ENCODE results near the gene PDE7B.
A peak's percentile ranks its signal among the peaks of the same experiment; 100 is the strongest.

PDE7B gene

GRCh38 chr6:135826236-135826804 lies 25.2 kb upstream of the PDE7B start:
- no peaks in the 10 kb centered on the region for H3K9me3 ChIP-seq (ENCODE audit: control insufficient read depth, low read length)
- no peaks in the 10 kb centered on the region for H3K27me3 ChIP-seq (ENCODE audit: control insufficient read depth, insufficient read depth, low read length)
- H3K9ac ChIP-seq (ENCODE audit: low read length), result no peak overlapping the region
- no peaks in the 10 kb centered on the region for H3K36me3 ChIP-seq (ENCODE audit: control insufficient read depth, insufficient read depth, low read length)
- H3K4me3 ChIP-seq (ENCODE audit: low read length), result no peak overlapping the region
- H3K4me1 ChIP-seq (ENCODE audit: control insufficient read depth, insufficient read depth, low read length), result peaks cover 6% of the 10 kb centered on the region

- H3K9ac ChIP-seq (ENCODE audit: low read length), result no peak overlapping the region
- H3K36me3 ChIP-seq (ENCODE audit: control insufficient read depth, insufficient read depth, low read length), result no peaks in the 10 kb centered on the region
- peaks cover 6% of the 10 kb centered on the region for H3K4me1 ChIP-seq (ENCODE audit: control insufficient read depth, insufficient read depth, low read length)
- H3K4me3 ChIP-seq (ENCODE audit: low read length), result no peak overlapping the region
- H3K27me3 ChIP-seq (ENCODE audit: control insufficient read depth, insufficient read depth, low read length), result no peaks in the 10 kb centered on the region
- H3K9me3 ChIP-seq (ENCODE audit: control insufficient read depth, low read length), result no peaks in the 10 kb centered on the region
Observed at GRCh38 chr6:135828021-135828420, 23.5 kb upstream of the PDE7B start.

DNA sequence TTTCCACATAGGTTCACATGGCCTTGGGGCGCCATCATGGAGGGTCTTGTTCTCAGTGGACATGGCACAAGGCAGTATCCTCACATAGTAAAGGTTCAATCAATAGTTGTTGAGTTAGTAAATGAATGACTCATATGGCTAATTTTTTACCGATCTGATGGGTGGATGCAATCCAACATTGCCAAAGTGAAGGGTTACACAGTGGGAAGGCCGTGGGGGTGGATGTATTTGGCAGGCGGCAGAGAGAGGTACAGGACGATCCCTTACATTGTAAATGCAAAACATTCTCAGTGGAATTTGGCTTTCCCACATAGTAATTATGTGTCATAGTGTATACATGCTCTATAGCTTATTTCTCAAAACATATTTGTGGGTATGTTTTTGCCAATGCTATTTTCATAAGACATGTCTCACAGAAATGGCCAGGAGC lies 21.0 kb upstream of the PDE7B start:
- no peaks in the 10 kb centered on the region for H3K9me3 ChIP-seq (ENCODE audit: control insufficient read depth, low read length)
- no peak overlapping the region for H3K4me3 ChIP-seq (ENCODE audit: low read length)
- H3K9ac ChIP-seq (ENCODE audit: low read length), result no peak overlapping the region
- peaks cover 6% of the 10 kb centered on the region for H3K4me1 ChIP-seq (ENCODE audit: control insufficient read depth, insufficient read depth, low read length)
- H3K27me3 ChIP-seq (ENCODE audit: control insufficient read depth, insufficient read depth, low read length), result no peaks in the 10 kb centered on the region
- H3K36me3 ChIP-seq (ENCODE audit: control insufficient read depth, insufficient read depth, low read length), result no peaks in the 10 kb centered on the region

DNA sequence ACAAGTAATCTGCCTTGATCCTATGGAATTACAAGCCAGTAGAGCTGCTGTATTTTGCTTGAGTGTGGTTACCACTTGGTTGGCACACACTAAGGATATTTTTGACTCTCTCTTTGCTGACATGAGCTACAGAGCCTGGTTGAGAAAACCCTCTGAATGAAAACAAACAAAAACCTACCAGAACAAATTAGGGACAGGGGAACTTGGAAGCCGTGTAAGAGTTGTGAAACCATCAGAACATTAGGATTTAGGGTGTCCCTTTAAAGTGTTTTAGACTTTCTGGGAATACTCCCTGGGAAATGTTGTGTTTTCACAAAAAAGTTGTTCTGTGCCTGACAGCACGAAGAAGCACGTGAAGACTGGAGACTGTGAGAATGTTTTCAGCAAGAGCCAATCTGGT lies 20.5 kb upstream of the PDE7B start:
- peaks cover 6% of the 10 kb centered on the region for H3K4me1 ChIP-seq (ENCODE audit: control insufficient read depth, insufficient read depth, low read length)
- no peak overlapping the region for H3K4me3 ChIP-seq (ENCODE audit: low read length)
- no peaks in the 10 kb centered on the region for H3K36me3 ChIP-seq (ENCODE audit: control insufficient read depth, insufficient read depth, low read length)
- H3K9ac ChIP-seq (ENCODE audit: low read length), result no peak overlapping the region
- H3K27me3 ChIP-seq (ENCODE audit: control insufficient read depth, insufficient read depth, low read length), result no peaks in the 10 kb centered on the region
- no peaks in the 10 kb centered on the region for H3K9me3 ChIP-seq (ENCODE audit: control insufficient read depth, low read length)

DNA sequence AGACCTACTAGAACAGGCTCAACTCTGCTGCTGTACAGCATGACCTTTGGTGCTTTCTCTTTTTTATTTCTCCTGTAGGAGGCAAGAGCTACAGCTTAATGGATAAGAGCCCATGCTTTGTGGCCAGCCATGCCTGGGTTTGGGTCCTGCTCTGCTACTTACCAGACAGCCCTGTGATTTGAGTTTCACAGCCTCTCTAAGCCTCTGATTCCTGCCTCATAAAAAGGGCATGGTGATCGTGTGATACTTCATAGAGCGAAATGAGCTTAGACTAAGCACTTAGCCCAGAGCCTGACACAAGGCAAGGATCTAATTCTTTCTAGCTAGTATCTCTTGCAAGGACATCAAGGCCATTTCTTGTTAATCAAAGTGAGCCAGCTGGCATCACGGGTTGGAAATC lies 19.3 kb upstream of the PDE7B start:
- Histone ChIP-seq H3K36me3 (ENCODE audit: control insufficient read depth, insufficient read depth, low read length) (no peaks in the 10 kb centered on the region), H3K4me3 (ENCODE audit: low read length) (no peak overlapping the region), H3K9me3 (ENCODE audit: control insufficient read depth, low read length) (no peaks in the 10 kb centered on the region), H3K4me1 (ENCODE audit: control insufficient read depth, insufficient read depth, low read length) (peaks cover 6% of the 10 kb centered on the region), H3K27me3 (ENCODE audit: control insufficient read depth, insufficient read depth, low read length) (no peaks in the 10 kb centered on the region), H3K9ac (ENCODE audit: low read length) (no peak overlapping the region)

- Histone ChIP-seq H3K27me3 (ENCODE audit: control insufficient read depth, insufficient read depth, low read length) (no peaks in the 10 kb centered on the region), H3K9ac (ENCODE audit: low read length) (no peak overlapping the region), H3K4me1 (ENCODE audit: control insufficient read depth, insufficient read depth, low read length) (peaks cover 6% of the 10 kb centered on the region), H3K36me3 (ENCODE audit: control insufficient read depth, insufficient read depth, low read length) (no peaks in the 10 kb centered on the region), H3K9me3 (ENCODE audit: control insufficient read depth, low read length) (no peaks in the 10 kb centered on the region), H3K4me3 (ENCODE audit: low read length) (no peak overlapping the region)
Observed at GRCh38 chr6:135833771-135834170, 17.7 kb upstream of the PDE7B start.

DNA sequence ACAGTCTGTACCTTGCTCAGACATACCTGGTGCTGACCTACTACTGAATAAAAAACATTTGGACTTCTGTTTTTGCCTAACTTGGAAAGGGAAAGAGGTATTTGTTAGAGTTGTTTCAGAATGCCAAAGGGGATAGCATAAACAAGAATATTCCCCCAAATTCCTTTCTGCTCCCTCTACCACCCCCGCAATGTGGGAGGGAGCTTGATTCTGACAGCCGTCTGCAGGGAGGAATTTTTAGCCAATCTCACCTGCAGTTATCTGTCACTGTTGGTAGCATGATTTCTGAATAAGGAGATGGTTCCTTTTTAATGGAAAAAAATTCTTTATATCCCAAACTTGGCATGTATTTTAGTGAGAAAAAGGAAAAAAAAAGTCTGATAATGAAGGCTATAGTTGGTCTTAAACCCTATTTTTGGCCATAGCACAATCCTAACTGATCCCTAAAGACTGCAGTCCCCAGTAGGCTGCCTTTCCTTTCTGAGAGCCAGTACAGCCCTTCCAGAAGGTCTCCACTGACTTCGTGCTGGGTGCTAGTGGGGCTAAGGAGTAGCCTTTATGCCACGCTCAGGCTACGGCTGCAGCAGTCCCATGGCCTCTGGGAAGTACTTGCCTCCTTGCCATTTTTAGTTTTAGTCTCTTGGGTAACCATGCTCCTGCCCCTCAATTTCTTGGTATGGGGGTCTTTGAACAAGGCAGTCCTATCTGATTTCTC lies 13.6 kb upstream of the PDE7B start:
- Histone ChIP-seq H3K9ac (ENCODE audit: low read length) (no peak overlapping the region), H3K4me1 (ENCODE audit: control insufficient read depth, insufficient read depth, low read length) (no peaks in the 10 kb centered on the region), H3K27me3 (ENCODE audit: control insufficient read depth, insufficient read depth, low read length) (no peaks in the 10 kb centered on the region), H3K36me3 (ENCODE audit: control insufficient read depth, insufficient read depth, low read length) (no peaks in the 10 kb centered on the region), H3K9me3 (ENCODE audit: control insufficient read depth, low read length) (no peaks in the 10 kb centered on the region), H3K4me3 (ENCODE audit: low read length) (no peak overlapping the region)

DNA sequence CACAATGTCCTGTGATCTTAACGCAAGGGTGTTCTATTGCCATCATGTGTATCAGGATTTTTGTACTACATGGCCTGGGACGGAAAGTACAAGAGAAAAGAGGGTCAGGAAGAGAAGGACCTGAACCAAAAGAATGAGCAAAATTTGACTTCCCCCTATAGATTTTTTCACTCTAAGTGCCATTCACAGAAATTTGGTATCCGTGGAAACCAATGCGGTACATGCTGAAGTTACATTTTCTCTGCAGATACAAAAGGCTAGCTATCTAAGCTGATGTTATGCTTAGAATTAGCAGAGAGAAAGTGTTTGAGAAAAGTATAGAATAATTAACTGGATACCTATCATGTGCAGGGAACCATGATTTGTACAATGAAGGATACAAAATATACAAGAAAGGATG lies 12.4 kb upstream of the PDE7B start:
- Histone ChIP-seq H3K27me3 (ENCODE audit: control insufficient read depth, insufficient read depth, low read length) (no peaks in the 10 kb centered on the region), H3K4me3 (ENCODE audit: low read length) (no peak overlapping the region), H3K4me1 (ENCODE audit: control insufficient read depth, insufficient read depth, low read length) (no peaks in the 10 kb centered on the region), H3K36me3 (ENCODE audit: control insufficient read depth, insufficient read depth, low read length) (no peaks in the 10 kb centered on the region), H3K9ac (ENCODE audit: low read length) (no peak overlapping the region), H3K9me3 (ENCODE audit: control insufficient read depth, low read length) (no peaks in the 10 kb centered on the region)

DNA sequence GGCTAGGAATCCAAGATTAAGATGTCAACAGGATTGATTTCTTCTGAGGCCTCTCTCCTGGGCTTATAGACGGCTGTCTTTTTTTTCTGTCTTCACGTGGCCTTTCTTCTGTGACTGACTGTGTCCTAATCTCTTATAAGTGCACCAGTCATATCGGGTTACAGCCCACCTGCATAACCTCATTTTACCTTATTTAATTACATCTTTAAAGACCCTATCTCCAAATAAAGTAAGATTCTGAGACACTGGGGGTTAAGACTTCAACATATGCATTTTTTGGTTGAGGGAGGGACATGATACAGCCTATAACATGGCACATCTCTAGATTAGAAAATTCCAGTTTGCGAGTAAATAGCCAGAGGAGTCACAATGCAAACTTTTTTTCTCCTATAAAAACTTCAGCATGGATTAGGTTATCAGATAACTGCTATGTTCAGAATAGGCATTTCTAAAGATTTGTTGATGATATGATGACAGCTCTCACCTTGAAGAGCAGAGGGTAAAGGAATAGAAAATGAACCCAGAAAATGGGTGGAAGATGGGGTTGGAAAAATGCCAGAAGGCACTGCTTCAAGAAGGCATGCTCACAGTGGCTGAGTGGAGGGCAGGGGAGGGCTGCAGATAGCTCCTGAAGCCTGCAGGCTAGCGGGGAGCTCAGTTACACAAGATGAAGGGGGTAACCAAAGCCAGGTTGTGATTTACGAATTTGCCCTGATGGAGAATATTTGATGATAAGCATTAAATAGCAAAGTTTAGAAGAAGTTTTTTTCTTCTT lies 8.7 kb upstream of the PDE7B start:
- Histone ChIP-seq H3K9me3 (ENCODE audit: control insufficient read depth, low read length) (no peaks in the 10 kb centered on the region), H3K4me1 (ENCODE audit: control insufficient read depth, insufficient read depth, low read length) (no peaks in the 10 kb centered on the region), H3K27me3 (ENCODE audit: control insufficient read depth, insufficient read depth, low read length) (no peaks in the 10 kb centered on the region), H3K4me3 (ENCODE audit: low read length) (no peak overlapping the region), H3K36me3 (ENCODE audit: control insufficient read depth, insufficient read depth, low read length) (no peaks in the 10 kb centered on the region), H3K9ac (ENCODE audit: low read length) (no peak overlapping the region)

GRCh38 chr6:135850882-135851281 lies 619 bp upstream of the PDE7B start:
- no peaks in the 10 kb centered on the region for H3K9me3 ChIP-seq (ENCODE audit: control insufficient read depth, low read length)
- no peak overlapping the region for H3K4me3 ChIP-seq (ENCODE audit: low read length)
- H3K9ac ChIP-seq (ENCODE audit: low read length), result no peak overlapping the region
- no peaks in the 10 kb centered on the region for H3K36me3 ChIP-seq (ENCODE audit: control insufficient read depth, insufficient read depth, low read length)
- no peaks in the 10 kb centered on the region for H3K27me3 ChIP-seq (ENCODE audit: control insufficient read depth, insufficient read depth, low read length)
- H3K4me1 ChIP-seq (ENCODE audit: control insufficient read depth, insufficient read depth, low read length), result peaks cover 16% of the 10 kb centered on the region

DNA sequence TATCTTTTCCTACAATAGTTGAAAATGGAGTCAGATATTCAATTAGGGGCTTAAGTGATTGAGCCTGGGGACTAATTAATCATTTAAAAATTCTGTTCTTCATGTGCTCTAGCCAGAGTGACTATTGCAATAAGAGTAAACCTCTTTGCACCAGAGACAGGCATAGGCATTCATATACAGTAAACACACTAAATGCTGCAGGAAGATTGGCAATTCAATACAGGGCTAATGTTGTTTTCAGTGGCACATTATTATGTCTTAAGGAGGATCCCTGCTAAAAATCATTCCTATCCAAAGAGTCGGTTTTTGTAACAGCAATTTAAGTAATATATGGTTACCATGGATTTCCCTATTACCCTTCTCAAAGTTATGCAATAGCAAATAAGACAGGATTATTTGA lies 1.2 kb downstream of the PDE7B start:
- no peak overlapping the region for H3K4me3 ChIP-seq (ENCODE audit: low read length)
- H3K9ac ChIP-seq (ENCODE audit: low read length), result peak overlapping the region; percentile 63
- no peaks in the 10 kb centered on the region for H3K9me3 ChIP-seq (ENCODE audit: control insufficient read depth, low read length)
- H3K36me3 ChIP-seq (ENCODE audit: control insufficient read depth, insufficient read depth, low read length), result no peaks in the 10 kb centered on the region
- H3K4me1 ChIP-seq (ENCODE audit: control insufficient read depth, insufficient read depth, low read length), result peaks cover 16% of the 10 kb centered on the region
- no peaks in the 10 kb centered on the region for H3K27me3 ChIP-seq (ENCODE audit: control insufficient read depth, insufficient read depth, low read length)

- peaks cover 16% of the 10 kb centered on the region for H3K4me1 ChIP-seq (ENCODE audit: control insufficient read depth, insufficient read depth, low read length)
- no peaks in the 10 kb centered on the region for H3K9me3 ChIP-seq (ENCODE audit: control insufficient read depth, low read length)
- no peaks in the 10 kb centered on the region for H3K27me3 ChIP-seq (ENCODE audit: control insufficient read depth, insufficient read depth, low read length)
- no peak overlapping the region for H3K9ac ChIP-seq (ENCODE audit: low read length)
- no peaks in the 10 kb centered on the region for H3K36me3 ChIP-seq (ENCODE audit: control insufficient read depth, insufficient read depth, low read length)
- H3K4me3 ChIP-seq (ENCODE audit: low read length), result no peak overlapping the region
Observed at GRCh38 chr6:135853227-135853626, 1.7 kb downstream of the PDE7B start.

All from mucosa of stomach (tissue), 1 donor.